HEK293T (cell line): ENCODE results near the gene CLCNKB.

Experiments used
- FOXA1 ChIP-seq: fragments of 450-650 bp; IDR thresholded peaks from 2 replicates; pipeline ENCODE4 v1.6.1; 2016; ENCODE audit warnings: mild to moderate bottlenecking
- HDGF ChIP-seq: fragments of 450-650 bp; IDR thresholded peaks from 2 replicates; pipeline ENCODE4 v1.6.1; 2017; ENCODE audit warnings: antibody characterized with exemption, borderline replicate concordance
- LEF1 ChIP-seq: fragments of 450-650 bp; IDR thresholded peaks from 2 replicates; pipeline ENCODE4 v1.6.1; 2017; ENCODE audit warnings: mild to moderate bottlenecking, borderline replicate concordance
- NFRKB ChIP-seq: fragments of 450-650 bp; IDR thresholded peaks from 2 replicates; pipeline ENCODE4 v1.6.1; 2016; ENCODE audit warnings: mild to moderate bottlenecking, moderate library complexity
- SUZ12 ChIP-seq: fragments of 450-650 bp; IDR thresholded peaks from 2 replicates; pipeline ENCODE4 v1.6.1; 2016; ENCODE audit warnings: mild to moderate bottlenecking
- TARDBP ChIP-seq: fragments of 450-650 bp; IDR thresholded peaks from 2 replicates; pipeline ENCODE4 v1.6.1; 2016

DNA sequence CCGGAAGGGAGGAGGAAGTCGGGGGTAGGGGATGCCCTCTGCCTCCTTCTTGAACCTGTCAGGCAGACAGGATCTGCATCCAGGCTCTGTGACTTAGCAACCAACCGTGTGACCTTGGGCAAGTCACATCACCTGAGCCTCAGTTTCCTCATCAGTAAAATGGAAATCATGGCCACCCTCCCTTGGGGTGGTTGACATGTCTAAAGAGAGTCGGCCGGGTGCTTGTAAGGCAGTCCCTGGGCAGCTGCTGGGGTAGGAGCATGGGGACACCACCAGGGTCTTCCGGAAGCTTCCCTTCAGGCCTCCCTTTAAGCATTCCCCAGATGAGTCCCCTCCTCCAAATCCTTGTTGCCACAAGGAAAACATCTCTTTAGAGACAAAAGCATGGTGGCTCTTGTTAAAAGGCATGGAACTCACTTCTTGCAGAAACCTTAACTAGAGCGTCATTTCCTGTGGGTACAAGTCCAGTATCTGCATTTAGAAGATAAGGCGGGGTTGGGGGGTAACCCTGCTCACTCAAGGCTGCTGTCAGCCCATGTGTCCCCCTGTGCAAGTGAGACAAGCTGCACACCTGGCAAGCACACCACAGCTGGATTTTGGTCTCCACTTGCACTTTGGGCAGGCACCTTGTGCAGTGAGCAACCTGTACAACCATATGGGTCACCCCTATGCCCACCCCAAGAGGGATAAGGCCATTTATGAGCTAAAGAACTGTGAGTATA lies 10.4 kb downstream of the CLCNKB start:
- TF ChIP-seq LEF1 (no peak), SUZ12 (no peak), TARDBP (no peak), FOXA1 (no peak), NFRKB (no peak), HDGF (no peak)
